Duodenal mucosa (tissue), 2 donors: ENCODE data around the gene MT1F.
"Not testable (repeated sequence)": the region's sequence is repeated elsewhere in the genome, so short reads cannot be mapped to it uniquely, and the experiment has no call there.

Experiments used
- H3K27ac ChIP-seq: one replicate; pipeline ENCODE4 v1.7.0; 2013; ENCODE audit warnings: low read depth, low read length
- H3K27me3 ChIP-seq, 2 donors: one replicate each; pipeline ENCODE4 v1.7.0; 2013; ENCODE audit warnings: low read length in 2 of 2, control low read depth in 1 of 2; ENCODE audit not compliant: insufficient read depth in 2 of 2, control insufficient read depth in 1 of 2
- H3K36me3 ChIP-seq, 2 donors: one replicate each; pipeline ENCODE4 v1.7.0; 2013; ENCODE audit warnings: low read length in 2 of 2, control low read depth in 1 of 2; ENCODE audit not compliant: insufficient read depth in 2 of 2, control insufficient read depth in 1 of 2
- H3K4me1 ChIP-seq, 2 donors: one replicate each; pipeline ENCODE4 v1.7.0; 2013; ENCODE audit warnings: low read length in 2 of 2, control low read depth in 1 of 2; ENCODE audit not compliant: insufficient read depth in 2 of 2, control insufficient read depth in 1 of 2
- H3K4me3 ChIP-seq, 2 donors: one replicate each; pipeline ENCODE4 v1.7.0; 2013; ENCODE audit warnings: low read length in 2 of 2, low read depth in 1 of 2
- H3K9ac ChIP-seq, 2 donors: one replicate each; pipeline ENCODE4 v1.7.0; 2013; ENCODE audit warnings: low read length in 2 of 2, low read depth in 1 of 2
- H3K9me3 ChIP-seq, 2 donors: one replicate each; pipeline ENCODE4 v1.7.0; 2013; ENCODE audit warnings: low read length in 2 of 2, control low read depth in 1 of 2; ENCODE audit not compliant: control insufficient read depth in 1 of 2

The MT1F gene

GRCh38 chr16:56662357-56663354, 4.9 kb downstream of the MT1F start:
- no peak overlapping the region for H3K9ac ChIP-seq
- no peaks in the 10 kb centered on the region for H3K9me3 ChIP-seq
- peaks cover 11 to 13% of the 10 kb centered on the region in 2 donors for H3K4me1 ChIP-seq
- peak overlapping the region; percentile 34 to 38 for H3K4me3 ChIP-seq
- no peak overlapping the region for H3K27ac ChIP-seq
- peaks cover 4 to 7% of the 10 kb centered on the region in 2 donors for H3K36me3 ChIP-seq
- peaks cover 0 to 6% of the 10 kb centered on the region in 2 donors for H3K27me3 ChIP-seq

GRCh38 chr16:56664506-56664905, 6.7 kb downstream of the MT1F start:
- no peak overlapping the region for H3K27ac ChIP-seq
- H3K4me3 ChIP-seq, result no peak overlapping the region
- H3K27me3 ChIP-seq, result peaks cover 0 to 19% of the 10 kb centered on the region in 2 donors
- H3K9me3 ChIP-seq, result no peaks in the 10 kb centered on the region
- peaks cover 14 to 18% of the 10 kb centered on the region in 2 donors for H3K4me1 ChIP-seq
- no peak overlapping the region for H3K9ac ChIP-seq
- H3K36me3 ChIP-seq, result peaks cover 6 to 7% of the 10 kb centered on the region in 2 donors

GRCh38 chr16:56665286-56666261, 7.8 kb downstream of the MT1F start:
- Histone ChIP-seq H3K27me3 (peaks cover 0 to 19% of the 10 kb centered on the region in 2 donors), H3K4me1 (peaks cover 13 to 21% of the 10 kb centered on the region in 2 donors), H3K4me3 (peak overlapping the region in 1 of 2 donors; percentile 92)
- H3K36me3 ChIP-seq, H3K27ac ChIP-seq, H3K9ac ChIP-seq, H3K9me3 ChIP-seq: not testable (repeated sequence)

- H3K4me1 ChIP-seq, result peaks cover 13 to 23% of the 10 kb centered on the region in 2 donors
- H3K27ac ChIP-seq, result peak within 1 kb of the TSS; percentile 79
- H3K4me3 ChIP-seq, result peak within 1 kb of the TSS; percentile 75 to 92
- peaks cover 0 to 11% of the 10 kb centered on the region in 2 donors for H3K36me3 ChIP-seq
- no peaks in the 10 kb centered on the region for H3K9me3 ChIP-seq
- H3K27me3 ChIP-seq, result peaks cover 0 to 19% of the 10 kb centered on the region in 2 donors
- H3K9ac ChIP-seq, result peak within 1 kb of the TSS; percentile 43 to 95
Observed at GRCh38 chr16:56667581-56668571, 10.1 kb downstream of the MT1F start, which contains the start of gene MT1G. MT1G (minus strand) TSS chr16:56668065; CDS start chr16:56667993, 72 bp downstream.

DNA sequence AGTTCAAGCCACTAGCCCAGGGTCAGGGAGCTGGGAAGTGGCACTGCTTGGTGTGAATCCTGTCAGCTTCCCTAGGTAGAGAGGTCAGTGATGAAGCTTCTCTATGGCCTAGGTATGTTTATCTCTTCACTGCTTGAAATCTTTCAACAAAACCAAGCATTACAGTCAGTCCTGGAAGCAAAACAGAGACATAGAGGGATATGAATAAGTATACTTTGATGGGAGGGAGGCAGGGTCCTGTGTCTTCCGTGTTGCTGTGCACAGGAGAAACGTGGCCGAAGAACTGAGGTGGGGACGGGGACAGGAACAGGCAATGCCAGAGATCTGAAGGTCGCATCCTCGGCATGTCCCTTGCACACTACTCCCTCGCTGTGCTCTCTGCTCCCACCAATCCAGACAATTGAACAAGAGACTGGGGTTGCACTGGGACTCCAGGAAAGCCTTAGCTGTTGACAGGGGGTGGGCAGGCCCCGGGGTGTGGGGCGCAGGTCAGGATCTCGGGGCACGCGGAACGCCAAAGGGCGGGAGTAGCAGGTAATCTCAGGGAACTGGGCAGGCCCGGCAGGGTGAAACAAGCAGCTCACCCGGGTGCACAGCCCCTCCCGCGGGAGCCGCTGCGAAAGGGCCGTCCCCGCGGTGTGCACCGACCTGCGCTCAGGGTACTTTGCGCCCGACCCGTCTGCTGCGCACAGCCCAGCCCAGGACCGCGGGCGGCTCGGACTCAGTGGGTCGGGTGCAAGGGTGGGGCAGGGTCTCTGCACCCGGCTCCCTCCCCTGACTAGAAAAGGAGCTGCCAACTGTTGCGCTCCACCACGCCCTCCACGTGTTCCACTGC, 11.5 kb downstream of the MT1F start, which contains the start of gene MT1H:
Gene MT1H (plus strand): TSS at position 810 of the 835 bp plus-strand sequence. CDS start 71 bp downstream, outside the sequence.
- H3K36me3 ChIP-seq, result peaks cover 0 to 11% of the 10 kb centered on the region in 2 donors
- H3K9ac ChIP-seq, result peak within 1 kb of the TSS; percentile 55 to 95
- peak within 1 kb of the TSS; percentile 75 to 92 for H3K4me3 ChIP-seq
- peaks cover 13 to 23% of the 10 kb centered on the region in 2 donors for H3K4me1 ChIP-seq
- H3K9me3 ChIP-seq, result no peaks in the 10 kb centered on the region
- peak within 1 kb of the TSS; percentile 74 for H3K27ac ChIP-seq
- peaks cover 0 to 17% of the 10 kb centered on the region in 2 donors for H3K27me3 ChIP-seq

DNA sequence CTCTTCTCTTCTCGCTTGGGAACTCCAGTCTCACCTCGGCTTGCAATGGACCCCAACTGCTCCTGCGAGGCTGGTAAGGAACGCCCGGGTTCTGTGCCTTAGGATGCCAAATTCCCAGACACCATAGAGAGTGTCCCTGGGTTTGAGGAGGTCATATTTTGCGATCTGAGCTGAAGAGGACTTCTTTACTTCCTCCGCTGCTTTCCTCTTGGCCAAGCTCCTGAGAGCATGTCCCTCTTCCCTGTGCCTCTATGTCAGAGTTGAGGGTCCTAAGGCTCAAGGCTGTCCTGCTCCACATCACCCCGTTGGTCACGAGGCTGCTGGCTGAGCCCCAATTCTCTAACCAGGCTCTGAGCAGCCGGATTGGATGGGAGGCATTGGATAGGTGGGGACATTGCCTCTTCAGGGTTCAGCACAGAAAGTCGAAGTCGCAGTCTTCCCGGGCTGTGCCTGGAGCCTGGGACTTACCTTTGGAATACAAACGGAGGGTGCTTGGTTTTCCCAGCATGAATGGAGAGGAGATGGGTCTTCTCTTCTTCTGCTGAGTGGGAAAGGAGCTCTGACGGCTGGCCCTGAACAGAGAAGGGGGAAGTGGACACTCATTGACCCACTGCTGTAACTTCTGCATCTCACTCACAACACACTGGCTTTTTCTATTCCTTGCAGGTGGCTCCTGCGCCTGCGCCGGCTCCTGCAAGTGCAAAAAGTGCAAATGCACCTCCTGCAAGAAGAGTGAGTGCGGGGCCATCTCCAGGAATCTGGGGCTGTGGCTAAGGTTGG, 12.3 kb downstream of the MT1F start:
- H3K4me1 ChIP-seq, result peaks cover 13 to 23% of the 10 kb centered on the region in 2 donors
- H3K36me3 ChIP-seq, result peaks cover 0 to 11% of the 10 kb centered on the region in 2 donors
- H3K4me3 ChIP-seq, result peak overlapping the region; percentile 56 to 78
- peaks cover 0 to 14% of the 10 kb centered on the region in 2 donors for H3K27me3 ChIP-seq
- no peaks in the 10 kb centered on the region for H3K9me3 ChIP-seq
- peak overlapping the region; percentile 41 for H3K27ac ChIP-seq
- peak overlapping the region; percentile 55 to 78 for H3K9ac ChIP-seq

DNA sequence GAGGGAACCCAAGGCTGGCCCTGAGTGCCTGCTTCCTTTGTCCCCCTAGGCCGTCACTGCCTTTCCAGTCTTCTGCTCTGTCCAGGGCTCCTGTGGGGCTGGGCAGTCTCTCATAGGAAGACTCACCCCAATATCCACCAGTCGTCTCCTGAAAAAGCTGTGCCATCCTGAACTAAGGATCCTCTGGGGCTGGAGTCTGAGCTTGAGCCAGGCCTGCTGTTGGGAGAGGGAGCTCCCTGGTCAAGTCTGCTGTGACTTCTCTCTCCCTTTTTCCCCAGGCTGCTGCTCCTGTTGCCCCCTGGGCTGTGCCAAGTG, 12.8 kb downstream of the MT1F start:
- peak overlapping the region; percentile 41 for H3K27ac ChIP-seq
- peak overlapping the region; percentile 56 to 78 for H3K4me3 ChIP-seq
- H3K9ac ChIP-seq, result peak overlapping the region; percentile 55 to 78
- peaks cover 13 to 27% of the 10 kb centered on the region in 2 donors for H3K4me1 ChIP-seq
- H3K36me3 ChIP-seq, result peaks cover 0 to 11% of the 10 kb centered on the region in 2 donors
- H3K27me3 ChIP-seq, result peaks cover 0 to 14% of the 10 kb centered on the region in 2 donors
- H3K9me3 ChIP-seq, result no peaks in the 10 kb centered on the region

DNA sequence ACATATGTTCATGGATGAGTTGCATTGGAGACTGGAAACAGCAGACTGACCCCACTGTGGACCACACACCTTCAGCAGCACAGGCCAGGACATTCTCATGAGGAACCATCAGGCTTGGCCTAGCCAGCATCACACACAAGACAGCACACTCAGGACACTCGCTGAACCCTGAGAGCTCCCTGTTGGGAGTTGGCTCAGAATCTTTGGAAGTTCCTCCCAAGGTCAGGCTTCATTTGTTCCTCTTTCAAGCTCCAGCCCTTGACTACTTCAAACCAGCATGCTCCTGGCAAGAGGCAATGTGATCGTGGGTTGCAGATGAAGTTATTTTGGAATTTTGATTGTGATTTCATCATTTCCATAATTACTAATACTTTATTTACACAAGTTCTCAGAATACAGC, 13.9 kb downstream of the MT1F start:
- Histone ChIP-seq H3K4me1 (peaks cover 13 to 27% of the 10 kb centered on the region in 2 donors), H3K27me3 (peaks cover 0 to 14% of the 10 kb centered on the region in 2 donors), H3K36me3 (peaks cover 0 to 11% of the 10 kb centered on the region in 2 donors)
- not testable (repeated sequence) for H3K9me3 ChIP-seq, H3K9ac ChIP-seq, H3K4me3 ChIP-seq, H3K27ac ChIP-seq
